BJ (cell line): ENCODE data around the gene CACNA2D3. TPM values are rescaled to one million over a fixed set of nuclear protein-coding genes. Genes with fewer than 3 reads are reported as not detected.

Experiments
- CTCF ChIA-PET: fragments of 350-600 bp; formaldehyde crosslinking; extraction: SDS; loops from one replicate; lab custom pipeline; 2021; ENCODE audit warnings: antibody characterized with exemption, inconsistent platforms; lab: Yijun Ruan, JAX
- POLR2A ChIA-PET: fragments of 300-600 bp; sonication (Branson Sonifier 250); formaldehyde crosslinking; extraction: SDS; loops from one replicate; lab custom pipeline; 2021; ENCODE audit warnings: antibody characterized with exemption; lab: Charles Lee
- DNase-seq: peaks from one replicate; pipeline ENCODE4 v3.0.0-alpha.2; 2011; ENCODE audit warnings: low read depth
- H3K27me3 ChIP-seq: 2 replicates; pipeline ENCODE4 v1.6.0; 2011; ENCODE audit warnings: low read length; ENCODE audit not compliant: control insufficient read depth, insufficient read depth
- H3K36me3 ChIP-seq: 2 replicates; pipeline ENCODE4 v1.5.1; 2011; ENCODE audit warnings: low read length; ENCODE audit not compliant: control insufficient read depth, insufficient read depth
- H3K4me3 ChIP-seq: 2 replicates; pipeline ENCODE4 v1.5.1; 2011; ENCODE audit warnings: low read depth, mild to moderate bottlenecking, control low read depth, low read length
- CTCF ChIP-seq: IDR thresholded peaks from 2 replicates; pipeline ENCODE4 v1.5.1; 2011; ENCODE audit warnings: low read depth, mild to moderate bottlenecking, control low read depth, inconsistent platforms, low read length, moderate library complexity; ENCODE audit not compliant: insufficient read depth
- polyA plus RNA-seq: library from polyadenylated mRNA; depleted of rRNA; stranded (reverse); fragments of >200 nt; gene quantifications from 2 replicates; pipeline ENCODE4 v1.2.3, GENCODE V29; 2011

The CACNA2D3 gene
- polyA plus RNA-seq, 1 experiment = 0.56 TPM

GRCh38 chr3:54307566-54308180 lies 185.3 kb downstream of the CACNA2D3 start:
- Histone ChIP-seq H3K36me3 (no peaks in the 10 kb centered on the region), H3K27me3 (no peaks in the 10 kb centered on the region), H3K4me3 (no peak overlapping the region)
- no peak for TF ChIP-seq CTCF
- ChIA-PET CTCF (no interaction called here), POLR2A (no interaction called here)
- DNase-seq = no peak

GRCh38 chr3:54309601-54310000 lies 187.2 kb downstream of the CACNA2D3 start:
- Histone ChIP-seq H3K36me3 (no peaks in the 10 kb centered on the region), H3K4me3 (no peak overlapping the region), H3K27me3 (no peaks in the 10 kb centered on the region)
- no peak for DNase-seq
- no peak for TF ChIP-seq CTCF
- ChIA-PET POLR2A (no interaction called here), CTCF (interaction anchor here (0.6 kb wide), 1 partner anchor 206 kb away, joined by 3 read pairs; no protein-coding TSS in a partner anchor)

- ChIA-PET CTCF (no interaction called here), POLR2A (interaction anchor here (0.6 kb wide), 1 partner anchor 68 kb away, joined by 3 read pairs; no protein-coding TSS in a partner anchor)
- Histone ChIP-seq H3K4me3 (no peak overlapping the region), H3K27me3 (no peaks in the 10 kb centered on the region), H3K36me3 (no peaks in the 10 kb centered on the region)
- TF ChIP-seq CTCF = no peak
- no peak for DNase-seq
Measured at GRCh38 chr3:54311211-54311747, 188.9 kb downstream of the CACNA2D3 start.

- ChIA-PET CTCF (no interaction called here), POLR2A (no interaction called here)
- H3K4me3 ChIP-seq = no peak overlapping the region
- H3K27me3 ChIP-seq = no peaks in the 10 kb centered on the region
- TF ChIP-seq CTCF = no peak
- no peak for DNase-seq
- H3K36me3 ChIP-seq = no peaks in the 10 kb centered on the region
Measured at GRCh38 chr3:54312156-54312899, 190.0 kb downstream of the CACNA2D3 start.

GRCh38 chr3:54313418-54313817 lies 191.1 kb downstream of the CACNA2D3 start:
- no peaks in the 10 kb centered on the region for H3K36me3 ChIP-seq
- ChIA-PET POLR2A (no interaction called here), CTCF (no interaction called here)
- DNase-seq = no peak
- no peak overlapping the region for H3K4me3 ChIP-seq
- H3K27me3 ChIP-seq = no peaks in the 10 kb centered on the region
- TF ChIP-seq CTCF = no peak
